K562 (cell line): Measurements from ENCODE around the gene FIZ1. TPM values are rescaled to one million over a fixed set of nuclear protein-coding genes. Genes with fewer than 3 reads are reported as not detected.

Source experiments
- HMG20B ChIP-seq: fragments of 250-450 bp; sonication (Bioruptor Pico); IDR thresholded peaks from 2 replicates; pipeline ENCODE4 v1.5.0; 2021; ENCODE audit warnings: mild to moderate bottlenecking
- HOXB6 ChIP-seq: fragments of 250-450 bp; sonication (Bioruptor Pico); IDR thresholded peaks from 2 replicates; pipeline ENCODE4 v1.5.1; 2022; ENCODE audit warnings: mild to moderate bottlenecking, borderline replicate concordance
- KDM2B ChIP-seq: fragments of 250-450 bp; sonication (Bioruptor Pico); IDR thresholded peaks from 2 replicates; pipeline ENCODE4 v1.8.0; 2021; ENCODE audit warnings: mild to moderate bottlenecking, moderate library complexity
- MXI1 ChIP-seq: IDR thresholded peaks from 2 replicates; pipeline ENCODE4 v1.6.1; 2011; ENCODE audit warnings: low read depth, mild to moderate bottlenecking, improper control_type of control experiment, low read length
- OTX1 ChIP-seq: fragments of 450-650 bp; formaldehyde crosslinking; IDR thresholded peaks from 2 replicates; pipeline ENCODE4 v1.4.0; 2022; ENCODE audit warnings: mild to moderate bottlenecking
- PRMT5 ChIP-seq: sonication (generic); formaldehyde crosslinking; IDR thresholded peaks from 2 replicates; pipeline ENCODE4 v1.5.0; 2020; ENCODE audit warnings: missing genetic modification reagents
- PTBP1 ChIP-seq: fragments of 200-400 bp; formaldehyde crosslinking; IDR thresholded peaks from 2 replicates; pipeline ENCODE4 v1.6.1; 2017; ENCODE audit warnings: low read depth, low read length
- TAF9B ChIP-seq: fragments of 450-650 bp; IDR thresholded peaks from 2 replicates; pipeline ENCODE4 v1.6.1; 2018; ENCODE audit warnings: mild to moderate bottlenecking; ENCODE audit not compliant: partially characterized antibody
- ZNF174 ChIP-seq: fragments of 250-450 bp; sonication (Bioruptor Pico); IDR thresholded peaks from 2 replicates; pipeline ENCODE4 v1.4.0; 2020; ENCODE audit warnings: mild to moderate bottlenecking
- ZNF175 ChIP-seq: fragments of 200-800 bp; sonication (Bioruptor generic); IDR thresholded peaks from 2 replicates; pipeline ENCODE4 v1.6.1; 2016; ENCODE audit warnings: low read depth, mild to moderate bottlenecking, missing genetic modification characterization, missing compliant biosample characterization
- ZNF324 ChIP-seq: fragments of 250-450 bp; sonication (Bioruptor Pico); IDR thresholded peaks from 2 replicates; pipeline ENCODE4 v1.4.0; 2020; ENCODE audit warnings: mild to moderate bottlenecking
- ZNF347 ChIP-seq: fragments of 450-650 bp; formaldehyde crosslinking; IDR thresholded peaks from 2 replicates; pipeline ENCODE4 v1.4.0; 2020; ENCODE audit warnings: low read depth, mild to moderate bottlenecking, moderate library complexity
- ZNF695 ChIP-seq: fragments of 450-650 bp; formaldehyde crosslinking; IDR thresholded peaks from 2 replicates; pipeline ENCODE4 v1.4.0; 2020; ENCODE audit warnings: mild to moderate bottlenecking, moderate library complexity
- polyA plus RNA-seq, 8 experiments: library from polyadenylated mRNA; depleted of rRNA in 4 of 8; stranded (reverse) in 5 of 8; unstranded in 3 of 8; fragments of >200 nt; fragmentation: Nextera tagmentation in 2 of 8; fragmentation: Illumina TruSeq in 1 of 8; extraction: Ambion mirVana in 2 of 8; extraction: Trizol in 1 of 8; gene quantifications; 2 replicates each; pipeline versions ENCODE4 v1.2.1 to v1.2.3, GENCODE V29; 2011 to 2014; ENCODE audit warnings: inconsistent platforms in 1 of 8, missing spikeins in 1 of 8
- total RNA-seq, 7 experiments: library from RNA; depleted of rRNA in 6 of 7; stranded (reverse); fragments of >200 nt in 6 of 7; fragmentation: Illumina TruSeq in 2 of 7; extraction: Trizol in 2 of 7; gene quantifications; 2 replicates each; pipeline versions ENCODE4 v1.2.1 to v1.2.3, GENCODE V29; 2011 to 2021; ENCODE audit warnings: low replicate concordance in 1 of 7
- TF ChIP-seq, protein P1 (sequence below), 2 experiments: fragments of 150-350 bp in 1 of 2; IDR thresholded peaks; 2 replicates each; pipeline ENCODE4 v1.6.1; 2012 to 2016; ENCODE audit warnings: low read depth in 2 of 2, low read length in 2 of 2, mild to moderate bottlenecking in 1 of 2, moderate library complexity in 1 of 2
- TF ChIP-seq, protein P2 (sequence below): IDR thresholded peaks from 3 replicates; pipeline ENCODE4 v1.6.1; 2011; ENCODE audit warnings: borderline replicate concordance, mild to moderate bottlenecking; ENCODE audit not compliant: insufficient read length, insufficient read depth
- TF ChIP-seq, protein P3 (sequence below): fragments of 450-650 bp; conservative IDR thresholded peaks from 2 replicates; pipeline ENCODE4 v1.6.1; 2016; ENCODE audit warnings: missing genetic modification characterization, low read depth, mild to moderate bottlenecking, missing compliant biosample characterization, moderate library complexity
- TF ChIP-seq, protein P4 (sequence below): fragments of 450-650 bp; IDR thresholded peaks from 2 replicates; pipeline ENCODE4 v1.6.1; 2016; ENCODE audit warnings: borderline replicate concordance
- TF ChIP-seq, protein P5 (sequence below), 2 experiments: fragments of 250-450 bp in 1 of 2; fragments of 450-650 bp in 1 of 2; sonication (Bioruptor Pico) in 1 of 2; IDR thresholded peaks; 2 replicates each; pipeline versions ENCODE4 v1.6.1 to v1.8.0; 2016 to 2021; ENCODE audit warnings: mild to moderate bottlenecking in 2 of 2, moderate library complexity in 2 of 2, missing compliant biosample characterization in 1 of 2, missing genetic modification characterization in 1 of 2

The FIZ1 gene
- total and polyA plus RNA-seq, 9 of the 15 experiments (the other 6 are each of a cell fraction or from before 2014, with no cell fraction given) = 0.79 to 17.5 (median 5.5) TPM

DNA sequence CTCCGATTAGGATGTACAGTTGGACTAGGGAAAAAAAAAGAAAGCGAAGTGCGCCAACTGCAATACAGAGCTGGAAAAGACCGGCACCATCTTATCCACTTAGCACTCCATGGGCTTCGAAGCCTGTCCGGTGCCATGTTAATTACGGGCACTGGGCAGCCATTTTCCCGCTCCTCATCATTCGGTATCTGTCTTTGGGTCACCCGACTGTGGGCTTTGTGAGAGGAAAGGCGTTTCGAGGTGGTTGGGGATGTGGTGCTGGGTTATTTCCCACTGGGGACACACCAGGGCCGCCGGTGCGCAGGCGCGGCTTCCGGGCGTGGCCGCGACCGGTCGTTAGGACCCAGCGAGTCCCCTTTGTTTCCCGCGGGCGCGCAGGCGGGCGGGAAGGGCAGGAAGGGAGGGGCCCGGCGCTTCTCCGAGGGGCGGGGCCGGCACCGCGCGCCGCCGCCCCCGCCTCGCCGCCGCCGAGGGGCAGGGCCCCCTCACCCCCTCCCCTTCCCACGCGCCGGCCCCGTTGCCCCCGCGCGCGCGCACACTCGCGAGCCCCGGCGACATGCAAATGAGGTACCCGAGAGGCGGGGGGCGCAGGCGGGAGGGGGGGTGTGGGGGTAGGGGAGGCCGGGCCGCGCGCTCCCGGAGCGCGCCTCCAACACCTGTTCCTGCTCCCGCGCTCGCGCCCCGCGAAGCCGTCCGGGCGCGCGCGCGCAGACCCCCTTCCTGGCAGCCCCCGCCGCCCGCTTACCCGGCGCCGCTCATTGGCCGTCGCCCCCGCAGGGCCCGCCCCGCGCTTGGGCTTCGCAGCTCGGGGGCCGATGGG, 735 bp upstream of the FIZ1 start, which contains the start of gene ZNF524 (continued):
- no peak for TF ChIP-seq HMG20B
- TF ChIP-seq ZNF324 = no peak
- no peak for TF ChIP-seq KDM2B (CRISPR knock-in tag)
- TF ChIP-seq, protein P1, sequence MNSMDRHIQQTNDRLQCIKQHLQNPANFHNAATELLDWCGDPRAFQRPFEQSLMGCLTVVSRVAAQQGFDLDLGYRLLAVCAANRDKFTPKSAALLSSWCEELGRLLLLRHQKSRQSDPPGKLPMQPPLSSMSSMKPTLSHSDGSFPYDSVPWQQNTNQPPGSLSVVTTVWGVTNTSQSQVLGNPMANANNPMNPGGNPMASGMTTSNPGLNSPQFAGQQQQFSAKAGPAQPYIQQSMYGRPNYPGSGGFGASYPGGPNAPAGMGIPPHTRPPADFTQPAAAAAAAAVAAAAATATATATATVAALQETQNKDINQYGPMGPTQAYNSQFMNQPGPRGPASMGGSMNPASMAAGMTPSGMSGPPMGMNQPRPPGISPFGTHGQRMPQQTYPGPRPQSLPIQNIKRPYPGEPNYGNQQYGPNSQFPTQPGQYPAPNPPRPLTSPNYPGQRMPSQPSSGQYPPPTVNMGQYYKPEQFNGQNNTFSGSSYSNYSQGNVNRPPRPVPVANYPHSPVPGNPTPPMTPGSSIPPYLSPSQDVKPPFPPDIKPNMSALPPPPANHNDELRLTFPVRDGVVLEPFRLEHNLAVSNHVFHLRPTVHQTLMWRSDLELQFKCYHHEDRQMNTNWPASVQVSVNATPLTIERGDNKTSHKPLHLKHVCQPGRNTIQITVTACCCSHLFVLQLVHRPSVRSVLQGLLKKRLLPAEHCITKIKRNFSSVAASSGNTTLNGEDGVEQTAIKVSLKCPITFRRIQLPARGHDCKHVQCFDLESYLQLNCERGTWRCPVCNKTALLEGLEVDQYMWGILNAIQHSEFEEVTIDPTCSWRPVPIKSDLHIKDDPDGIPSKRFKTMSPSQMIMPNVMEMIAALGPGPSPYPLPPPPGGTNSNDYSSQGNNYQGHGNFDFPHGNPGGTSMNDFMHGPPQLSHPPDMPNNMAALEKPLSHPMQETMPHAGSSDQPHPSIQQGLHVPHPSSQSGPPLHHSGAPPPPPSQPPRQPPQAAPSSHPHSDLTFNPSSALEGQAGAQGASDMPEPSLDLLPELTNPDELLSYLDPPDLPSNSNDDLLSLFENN (IDR thresholded peaks at IDR 0.05; ENCODE audit: low read depth in 2 of 2, low read length in 2 of 2) = peak in 1 of 2 experiments; percentile 26; a peak in 1 of 4 replicates
- no peak for TF ChIP-seq ZNF174 (CRISPR knock-in tag)
- TF ChIP-seq ZNF347 (CRISPR knock-in tag) = no peak
- TF ChIP-seq ZNF695 (CRISPR knock-in tag) = no peak
- peak; percentile 53; the same call in 1 of the 2 replicates for TF ChIP-seq MXI1
- peak; percentile 69; the same call in 1 of the 2 replicates for TF ChIP-seq OTX1 (CRISPR knock-in tag)
- no peak for TF ChIP-seq HOXB6 (CRISPR knock-in tag)
- TF ChIP-seq, protein P2, sequence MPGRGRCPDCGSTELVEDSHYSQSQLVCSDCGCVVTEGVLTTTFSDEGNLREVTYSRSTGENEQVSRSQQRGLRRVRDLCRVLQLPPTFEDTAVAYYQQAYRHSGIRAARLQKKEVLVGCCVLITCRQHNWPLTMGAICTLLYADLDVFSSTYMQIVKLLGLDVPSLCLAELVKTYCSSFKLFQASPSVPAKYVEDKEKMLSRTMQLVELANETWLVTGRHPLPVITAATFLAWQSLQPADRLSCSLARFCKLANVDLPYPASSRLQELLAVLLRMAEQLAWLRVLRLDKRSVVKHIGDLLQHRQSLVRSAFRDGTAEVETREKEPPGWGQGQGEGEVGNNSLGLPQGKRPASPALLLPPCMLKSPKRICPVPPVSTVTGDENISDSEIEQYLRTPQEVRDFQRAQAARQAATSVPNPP = no peak
- TF ChIP-seq, protein P3, sequence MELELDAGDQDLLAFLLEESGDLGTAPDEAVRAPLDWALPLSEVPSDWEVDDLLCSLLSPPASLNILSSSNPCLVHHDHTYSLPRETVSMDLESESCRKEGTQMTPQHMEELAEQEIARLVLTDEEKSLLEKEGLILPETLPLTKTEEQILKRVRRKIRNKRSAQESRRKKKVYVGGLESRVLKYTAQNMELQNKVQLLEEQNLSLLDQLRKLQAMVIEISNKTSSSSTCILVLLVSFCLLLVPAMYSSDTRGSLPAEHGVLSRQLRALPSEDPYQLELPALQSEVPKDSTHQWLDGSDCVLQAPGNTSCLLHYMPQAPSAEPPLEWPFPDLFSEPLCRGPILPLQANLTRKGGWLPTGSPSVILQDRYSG (tag) = peak; percentile 93
- no peak for TF ChIP-seq PTBP1
- TF ChIP-seq TAF9B = no peak
- peak; percentile 95 for TF ChIP-seq ZNF175
- TF ChIP-seq, protein P4, sequence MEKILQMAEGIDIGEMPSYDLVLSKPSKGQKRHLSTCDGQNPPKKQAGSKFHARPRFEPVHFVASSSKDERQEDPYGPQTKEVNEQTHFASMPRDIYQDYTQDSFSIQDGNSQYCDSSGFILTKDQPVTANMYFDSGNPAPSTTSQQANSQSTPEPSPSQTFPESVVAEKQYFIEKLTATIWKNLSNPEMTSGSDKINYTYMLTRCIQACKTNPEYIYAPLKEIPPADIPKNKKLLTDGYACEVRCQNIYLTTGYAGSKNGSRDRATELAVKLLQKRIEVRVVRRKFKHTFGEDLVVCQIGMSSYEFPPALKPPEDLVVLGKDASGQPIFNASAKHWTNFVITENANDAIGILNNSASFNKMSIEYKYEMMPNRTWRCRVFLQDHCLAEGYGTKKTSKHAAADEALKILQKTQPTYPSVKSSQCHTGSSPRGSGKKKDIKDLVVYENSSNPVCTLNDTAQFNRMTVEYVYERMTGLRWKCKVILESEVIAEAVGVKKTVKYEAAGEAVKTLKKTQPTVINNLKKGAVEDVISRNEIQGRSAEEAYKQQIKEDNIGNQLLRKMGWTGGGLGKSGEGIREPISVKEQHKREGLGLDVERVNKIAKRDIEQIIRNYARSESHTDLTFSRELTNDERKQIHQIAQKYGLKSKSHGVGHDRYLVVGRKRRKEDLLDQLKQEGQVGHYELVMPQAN = no peak
- TF ChIP-seq, protein P5, sequence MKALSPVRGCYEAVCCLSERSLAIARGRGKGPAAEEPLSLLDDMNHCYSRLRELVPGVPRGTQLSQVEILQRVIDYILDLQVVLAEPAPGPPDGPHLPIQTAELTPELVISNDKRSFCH (CRISPR knock-in tag; IDR thresholded peaks at IDR 0.05) = no peak
- TF ChIP-seq, protein P5 (tag; IDR thresholded peaks at IDR 0.05) = peak; percentile 90
- no peak for TF ChIP-seq PRMT5
